ENCODE results near the gene TMEM207. TPM values are rescaled to one million over a fixed set of nuclear protein-coding genes. Genes with fewer than 3 reads are reported as not detected.

TMEM207 gene
- total RNA-seq, 1 experiment from 2014 or later = not detected

GRCh38 chr3:190433626-190434025 lies 16.1 kb downstream of the TMEM207 start:
- BruUV-seq (replicated peaks) = no TSS peak
- H3K36me3 Mint-ChIP-seq (ENCODE audit: insufficient read depth, unreplicated experiment) = no peaks in the 10 kb centered on the region
- H3K27ac Mint-ChIP-seq (ENCODE audit: unreplicated experiment) = no peak overlapping the region

GRCh38 chr3:190432216-190432615 lies 17.5 kb downstream of the TMEM207 start:
- no peak overlapping the region for H3K27ac Mint-ChIP-seq (ENCODE audit: unreplicated experiment)
- no TSS peak for BruUV-seq (replicated peaks)
- DNase-seq = no peak
- peaks cover 3% of the 10 kb centered on the region for H3K27me3 Mint-ChIP-seq (ENCODE audit: insufficient read depth, unreplicated experiment)
- peaks cover 9% of the 10 kb centered on the region for H3K9me3 Mint-ChIP-seq (ENCODE audit: unreplicated experiment)
- CTCF ChIA-PET = no interaction called here
- no peak overlapping the region for H3K4me3 Mint-ChIP-seq (ENCODE audit: unreplicated experiment)
- Histone ChIP-seq H3K4me3 (ENCODE audit: low read depth, low read length) (no peak overlapping the region), H3K9me3 (no peaks in the 10 kb centered on the region; the same call in 1 of the 2 replicates), H3K36me3 (ENCODE audit: control insufficient read depth, insufficient read depth, low read length) (no peaks in the 10 kb centered on the region), H3K27me3 (replicated peaks; ENCODE audit: control insufficient read depth, insufficient read depth, low read length) (no peaks in the 10 kb centered on the region), H3K4me1 (no peaks in the 10 kb centered on the region; the same call in 1 of the 2 replicates)
- intact Hi-C loops (cut with micrococcal nuclease; ENCODE audit: unreplicated experiment) = no loop called here
- no peaks in the 10 kb centered on the region for H3K4me1 Mint-ChIP-seq (ENCODE audit: low read depth, unreplicated experiment)
- H3K36me3 Mint-ChIP-seq (ENCODE audit: insufficient read depth, unreplicated experiment) = no peaks in the 10 kb centered on the region
- no peak for TF ChIP-seq CTCF (IDR thresholded peaks at IDR 0.05; ENCODE audit: insufficient read depth in 1 of 2, low read depth in 1 of 2, low read length in 1 of 2, severe bottlenecking in 1 of 2, unreplicated experiment in 1 of 2)
- POLR2A ChIA-PET = no interaction called here

More at GRCh38 chr3:190433626-190434025, 16.1 kb downstream of the TMEM207 start:
- H3K4me3 Mint-ChIP-seq (ENCODE audit: unreplicated experiment) = no peak overlapping the region
- H3K27me3 Mint-ChIP-seq (ENCODE audit: insufficient read depth, unreplicated experiment) = peaks cover 3% of the 10 kb centered on the region
- H3K4me1 ChIP-seq = no peaks in the 10 kb centered on the region; the same call in 1 of the 2 replicates
- ChIA-PET POLR2A (no interaction called here), CTCF (no interaction called here)
- no peak overlapping the region for H3K4me3 ChIP-seq (ENCODE audit: low read depth, low read length)
- no peak for TF ChIP-seq CTCF (IDR thresholded peaks at IDR 0.05; ENCODE audit: insufficient read depth in 1 of 2, low read depth in 1 of 2, low read length in 1 of 2, severe bottlenecking in 1 of 2, unreplicated experiment in 1 of 2)
- intact Hi-C loops (cut with micrococcal nuclease; ENCODE audit: unreplicated experiment) = no loop called here
- H3K27me3 ChIP-seq (replicated peaks; ENCODE audit: control insufficient read depth, insufficient read depth, low read length) = no peaks in the 10 kb centered on the region
- DNase-seq = no peak
- no peaks in the 10 kb centered on the region for H3K36me3 ChIP-seq (ENCODE audit: control insufficient read depth, insufficient read depth, low read length)
- peaks cover 9% of the 10 kb centered on the region for H3K9me3 Mint-ChIP-seq (ENCODE audit: unreplicated experiment)
- H3K4me1 Mint-ChIP-seq (ENCODE audit: low read depth, unreplicated experiment) = no peaks in the 10 kb centered on the region
- H3K9me3 ChIP-seq = no peaks in the 10 kb centered on the region; the same call in 1 of the 2 replicates

DNA sequence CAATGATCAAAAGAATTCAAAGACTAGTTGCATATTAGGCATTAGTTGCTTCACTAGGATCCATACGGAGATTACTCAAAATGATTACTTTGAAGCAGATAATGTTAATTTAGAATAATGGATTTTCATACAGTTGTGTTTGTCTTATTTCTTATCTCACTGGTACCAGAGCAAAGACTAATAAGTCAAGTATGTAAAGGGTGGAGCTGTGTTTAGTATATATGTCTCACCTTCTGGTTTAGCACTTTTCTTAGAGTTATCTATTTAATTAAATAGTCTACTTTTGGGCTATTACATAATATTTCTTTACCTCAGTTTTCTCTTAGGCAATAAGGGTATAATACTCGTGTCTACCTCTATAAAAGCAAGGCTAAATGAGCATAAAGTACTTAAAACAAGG lies 18.8 kb downstream of the TMEM207 start:
- Mint-ChIP-seq H3K4me1 (ENCODE audit: low read depth, unreplicated experiment) (no peaks in the 10 kb centered on the region), H3K4me3 (ENCODE audit: unreplicated experiment) (no peak overlapping the region), H3K9me3 (ENCODE audit: unreplicated experiment) (peaks cover 9% of the 10 kb centered on the region), H3K27me3 (ENCODE audit: insufficient read depth, unreplicated experiment) (no peaks in the 10 kb centered on the region), H3K36me3 (ENCODE audit: insufficient read depth, unreplicated experiment) (no peaks in the 10 kb centered on the region), H3K27ac (ENCODE audit: unreplicated experiment) (no peak overlapping the region)
- TF ChIP-seq CTCF (IDR thresholded peaks at IDR 0.05; ENCODE audit: insufficient read depth in 1 of 2, low read depth in 1 of 2, low read length in 1 of 2, severe bottlenecking in 1 of 2, unreplicated experiment in 1 of 2) = no peak
- CTCF ChIA-PET = interaction anchor here (0.6 kb wide), 1 partner anchor 13 kb away, joined by 7 read pairs; no protein-coding TSS in a partner anchor
- intact Hi-C loops (cut with micrococcal nuclease; ENCODE audit: unreplicated experiment) = no loop called here
- no peak for DNase-seq
- no peaks in the 10 kb centered on the region; the same call in 1 of the 2 replicates for H3K4me1 ChIP-seq
- H3K4me3 ChIP-seq (ENCODE audit: low read depth, low read length) = no peak overlapping the region
- no peaks in the 10 kb centered on the region; the same call in 1 of the 2 replicates for H3K9me3 ChIP-seq
- H3K27me3 ChIP-seq (replicated peaks; ENCODE audit: control insufficient read depth, insufficient read depth, low read length) = no peaks in the 10 kb centered on the region
- POLR2A ChIA-PET = no interaction called here
- no peaks in the 10 kb centered on the region for H3K36me3 ChIP-seq (ENCODE audit: control insufficient read depth, insufficient read depth, low read length)
- no TSS peak for BruUV-seq (replicated peaks)
